GM19351 (cell line): ENCODE results near the gene MYL9.

Experiments
- ATAC-seq: cut with Tn5 transposase; IDR thresholded peaks from one replicate; pipeline ENCODE4 v1.9.1; 2021; ENCODE audit warnings: mild to moderate bottlenecking, moderate library complexity; ENCODE audit not compliant: unreplicated experiment

Gene MYL9

DNA sequence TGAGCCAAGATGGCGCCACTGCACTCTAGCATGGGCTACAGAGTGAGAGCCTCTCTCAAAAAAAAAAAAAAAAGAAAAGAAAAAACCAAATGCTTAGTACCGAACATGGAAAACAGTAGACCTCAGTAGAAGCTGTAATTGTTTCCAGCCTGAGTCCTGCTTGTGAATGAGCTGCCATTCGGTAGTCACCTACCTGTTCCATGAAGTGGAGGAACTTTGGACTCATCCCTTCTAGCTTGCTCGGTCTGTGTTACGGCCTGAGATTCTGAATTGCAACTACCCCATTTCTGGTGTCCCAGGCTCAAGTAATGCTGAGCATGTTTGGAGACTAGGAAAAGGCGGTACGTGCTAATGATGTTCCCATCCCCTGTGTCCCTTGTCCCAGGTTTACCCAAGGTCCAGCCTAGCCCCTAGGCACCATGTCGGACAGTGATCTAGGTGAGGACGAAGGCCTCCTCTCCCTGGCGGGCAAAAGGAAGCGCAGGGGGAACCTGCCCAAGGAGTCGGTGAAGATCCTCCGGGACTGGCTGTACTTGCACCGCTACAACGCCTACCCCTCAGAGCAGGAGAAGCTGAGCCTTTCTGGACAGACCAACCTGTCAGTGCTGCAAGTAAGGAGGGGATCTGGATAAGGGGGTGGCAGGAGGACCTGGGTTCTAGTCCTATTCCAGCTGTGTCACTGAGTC lies 37.2 kb downstream of the MYL9 start:
- ATAC-seq: no peak

DNA sequence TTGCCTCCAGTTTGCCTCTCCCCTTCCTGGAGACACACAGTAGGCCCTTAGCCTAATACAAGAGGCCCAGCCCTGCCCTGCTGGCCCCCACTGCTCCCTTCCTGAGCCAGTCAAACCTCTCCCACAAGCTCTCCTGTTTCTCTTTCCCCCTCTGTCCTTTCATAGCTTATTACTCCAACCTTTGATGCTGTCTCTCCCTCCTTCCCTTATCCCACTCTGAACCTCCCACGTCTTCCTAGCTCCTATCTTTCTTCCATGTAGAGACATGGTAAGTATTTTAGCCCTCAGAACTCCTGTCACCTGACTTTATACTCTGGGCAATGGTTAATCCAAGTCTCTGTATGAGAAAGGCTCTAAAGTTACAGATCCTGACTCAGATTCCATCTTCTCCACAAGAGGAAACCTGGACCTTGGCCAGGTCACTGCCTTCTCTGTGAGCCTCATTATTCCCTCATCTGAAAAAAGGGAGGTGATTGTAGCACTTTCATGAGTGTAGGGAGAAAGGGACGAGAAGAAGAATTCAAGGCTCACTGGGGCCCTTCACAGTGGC lies 38.8 kb downstream of the MYL9 start:
- no peak for ATAC-seq

DNA sequence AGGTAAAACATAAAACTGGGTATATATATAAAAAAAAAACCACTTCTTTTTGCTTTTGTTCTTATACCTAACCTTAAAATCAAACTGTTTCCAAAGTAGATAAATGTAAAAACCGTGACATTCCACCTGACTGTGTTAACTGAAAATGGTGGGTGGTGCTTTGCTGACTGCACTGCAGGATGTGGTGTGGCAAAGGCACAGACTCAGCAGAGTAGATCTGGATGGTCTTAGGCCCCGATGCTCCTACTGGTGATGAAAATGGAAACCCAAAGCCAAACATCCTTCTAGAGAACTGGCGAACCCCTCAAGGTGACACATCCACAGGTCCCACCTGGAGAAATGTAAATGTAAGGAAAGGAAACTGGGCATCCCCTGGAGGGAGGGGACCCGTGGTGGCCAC lies 41.0 kb downstream of the MYL9 start:
- ATAC-seq: no peak

DNA sequence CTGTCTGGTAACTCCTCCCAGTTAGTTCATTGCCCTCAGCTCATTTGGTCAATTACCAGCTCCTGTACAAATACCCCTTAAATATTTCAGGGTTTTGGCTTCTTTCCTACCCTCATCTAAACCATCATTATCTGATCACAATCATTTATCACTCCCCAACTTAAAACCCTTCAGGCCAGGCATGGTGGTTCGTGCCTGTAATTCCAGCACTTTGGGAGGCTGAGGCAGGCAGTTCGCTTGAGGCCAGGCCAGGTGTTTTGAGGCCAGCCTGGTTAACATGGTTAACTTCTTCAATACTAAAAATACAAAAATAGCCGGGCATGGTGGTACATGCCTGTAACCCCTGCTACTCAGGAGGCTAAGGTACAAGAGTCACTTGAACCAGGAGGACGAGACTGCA lies 41.5 kb downstream of the MYL9 start:
- ATAC-seq: no peak

DNA sequence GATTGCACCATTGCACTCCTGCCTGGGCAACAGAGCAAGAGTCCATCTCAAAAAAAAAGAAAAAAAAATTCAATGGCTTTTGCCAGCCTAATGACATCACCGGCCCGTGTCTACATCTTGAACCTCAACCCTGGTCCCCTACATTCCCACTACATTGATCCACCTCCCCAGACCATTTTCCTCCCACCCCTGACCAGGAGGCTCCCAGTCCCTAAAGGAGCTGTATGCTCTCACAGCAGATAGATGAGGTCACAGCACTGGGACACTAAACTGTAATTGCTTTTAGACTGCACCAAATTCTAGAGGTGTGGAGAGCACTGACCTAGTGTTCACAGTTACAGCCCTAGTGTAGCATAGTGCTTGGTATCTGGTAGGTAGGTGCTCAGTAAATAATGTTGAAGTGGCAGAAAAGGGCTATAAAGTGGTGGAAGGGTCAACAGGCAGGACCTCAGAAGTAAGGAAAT lies 42.7 kb downstream of the MYL9 start:
- ATAC-seq: no peak

DNA sequence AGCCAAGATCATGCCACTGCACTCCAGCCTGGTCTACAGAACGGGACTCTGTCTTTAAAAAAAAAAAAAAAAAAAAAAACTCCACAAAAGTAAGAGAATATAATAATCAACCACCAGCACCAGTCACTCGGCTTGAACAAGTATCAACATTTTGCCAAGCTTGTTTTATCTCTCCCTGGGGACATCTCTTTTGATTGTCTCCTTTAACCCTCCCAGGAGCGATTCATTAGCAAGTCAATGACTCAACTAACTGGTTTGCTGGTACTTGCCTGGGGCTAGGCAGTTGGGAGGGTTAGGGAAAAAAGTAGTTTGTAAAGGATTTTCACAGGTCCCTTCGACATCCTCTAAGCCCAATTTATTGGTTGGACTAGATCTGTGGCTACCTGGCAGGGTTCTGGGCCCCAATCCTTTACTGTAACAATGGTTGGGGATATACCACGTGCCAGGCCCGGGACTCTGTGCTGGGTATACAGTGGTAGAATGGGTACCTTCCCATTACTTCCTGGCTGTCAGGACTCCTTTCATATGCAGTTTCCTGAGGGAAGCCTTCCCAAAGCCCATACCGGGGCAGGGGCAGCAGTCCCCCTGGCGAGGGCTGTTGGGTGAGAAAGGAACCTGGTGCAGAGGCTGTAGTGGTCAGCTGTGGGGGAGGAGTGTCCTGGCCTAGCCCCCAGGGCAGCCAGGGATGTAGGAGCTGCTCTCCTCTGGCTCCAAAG lies 44.2 kb downstream of the MYL9 start:
- ATAC-seq: no peak

DNA sequence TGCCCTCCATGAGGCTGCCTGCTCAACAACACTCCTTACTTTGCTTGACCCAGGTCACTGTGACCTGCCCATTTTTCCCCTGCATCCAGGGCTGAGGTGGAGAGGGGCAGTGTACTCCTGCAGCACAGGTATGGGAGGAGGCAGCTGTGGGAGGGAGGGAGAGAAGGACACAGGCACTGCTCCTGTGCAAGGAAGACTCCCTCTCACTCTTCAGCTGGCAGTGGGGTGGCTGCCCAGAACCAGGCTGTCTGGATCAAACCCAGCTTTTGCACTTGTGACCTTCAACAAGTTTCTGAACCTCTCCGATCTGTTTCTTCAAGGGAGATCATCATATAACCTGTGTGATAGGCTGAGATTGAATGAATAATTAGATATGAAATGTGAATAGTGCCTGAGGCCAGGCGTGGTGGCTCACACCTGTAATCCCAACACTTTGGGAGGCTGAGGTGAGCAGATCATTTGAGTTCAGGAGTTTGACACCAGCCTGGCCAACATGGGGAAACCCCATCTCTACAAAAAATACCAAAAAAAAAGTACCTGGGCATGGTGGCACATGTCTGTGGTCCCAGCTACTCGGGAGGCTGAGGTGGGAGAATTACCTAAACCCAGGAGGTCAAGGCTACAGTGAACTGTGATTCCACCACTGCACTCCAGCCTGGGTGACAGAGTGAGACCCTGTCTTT lies 46.2 kb downstream of the MYL9 start:
- no peak for ATAC-seq

DNA sequence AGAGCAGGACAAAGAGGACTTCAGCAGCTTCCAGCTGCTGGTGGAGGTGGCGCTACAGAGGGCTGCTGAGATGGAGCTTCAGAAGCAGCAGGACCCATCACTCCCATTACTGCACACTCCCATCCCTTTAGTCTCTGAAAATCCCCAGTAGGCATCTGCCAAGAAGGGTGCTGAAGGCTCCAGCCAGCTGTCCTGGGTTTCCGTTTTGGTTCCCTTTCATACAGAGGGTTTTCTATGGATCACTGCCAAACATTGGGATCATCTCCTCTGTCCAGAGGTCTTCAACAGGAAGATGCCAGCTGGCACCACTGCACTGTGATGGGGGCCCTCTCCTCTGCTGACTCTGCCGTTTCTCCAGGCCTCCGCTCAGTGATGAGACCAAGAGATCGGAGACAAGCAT lies 50.0 kb downstream of the MYL9 start:
- ATAC-seq: no peak

DNA sequence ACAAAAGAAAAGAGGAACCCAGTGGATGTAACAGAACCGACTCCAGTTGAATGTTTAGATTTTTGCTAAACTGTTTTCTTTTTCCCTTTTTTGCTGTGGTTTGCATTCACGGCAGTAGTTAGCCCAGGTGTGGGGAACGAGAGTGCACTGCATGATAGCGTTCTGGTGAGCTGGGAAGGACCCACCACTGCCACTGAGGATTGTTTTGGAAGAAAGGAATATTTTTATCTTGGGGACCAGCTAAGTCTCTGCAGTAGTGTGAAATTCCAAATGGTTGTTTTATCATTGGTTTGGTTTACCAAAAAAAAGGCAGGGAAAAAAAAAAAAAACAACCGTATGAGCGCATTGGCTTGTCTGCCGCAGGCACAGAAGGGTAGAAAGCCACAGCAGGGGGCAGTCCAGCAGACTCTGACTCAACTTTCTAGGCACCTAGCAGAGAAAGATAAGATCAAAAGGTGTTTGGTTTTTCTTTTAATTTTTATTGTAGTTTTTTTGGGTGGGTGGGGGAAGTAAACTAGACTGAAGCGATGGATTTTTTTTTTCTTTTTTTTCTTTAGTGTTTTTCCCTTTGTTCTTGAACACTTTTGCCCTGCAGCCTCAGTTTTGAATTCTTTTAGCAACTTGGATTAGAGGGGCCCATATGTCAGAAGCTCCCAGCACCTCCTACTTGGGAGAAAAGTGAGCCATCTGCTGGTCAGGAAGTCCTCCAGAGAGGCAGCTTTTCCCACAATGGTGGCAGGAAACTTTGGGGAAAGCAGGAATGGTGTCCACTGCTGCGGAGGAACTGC lies 50.7 kb downstream of the MYL9 start:
- no peak for ATAC-seq

DNA sequence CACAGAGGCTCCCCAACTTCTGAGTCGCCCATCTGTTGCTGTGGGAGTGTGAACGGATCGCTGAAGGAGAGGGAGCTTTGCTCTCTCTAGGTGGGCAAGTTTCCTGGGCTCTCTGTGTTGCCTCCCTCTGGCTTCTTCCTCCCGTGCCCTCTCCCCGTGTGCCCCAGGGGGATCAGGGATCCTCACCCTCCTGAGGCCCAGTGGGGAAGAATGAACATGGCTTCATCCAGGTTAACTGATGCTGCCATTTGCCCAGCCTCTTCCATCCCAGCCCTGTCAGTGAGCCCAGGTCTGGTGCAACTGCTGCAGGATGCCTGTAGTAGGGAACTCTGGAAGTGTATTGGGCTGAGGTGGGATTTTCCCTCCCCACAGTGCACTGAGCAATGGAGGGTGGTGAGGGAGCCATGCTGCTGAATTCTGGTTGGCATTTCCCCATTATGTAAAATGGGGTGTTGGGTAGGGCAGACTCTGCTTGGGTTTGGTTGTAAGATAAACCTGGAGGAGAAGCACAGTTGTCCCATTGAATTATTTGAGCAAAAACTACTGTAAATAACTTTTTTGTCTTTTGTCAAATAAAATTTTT lies 52.1 kb downstream of the MYL9 start:
- no peak for ATAC-seq

DNA sequence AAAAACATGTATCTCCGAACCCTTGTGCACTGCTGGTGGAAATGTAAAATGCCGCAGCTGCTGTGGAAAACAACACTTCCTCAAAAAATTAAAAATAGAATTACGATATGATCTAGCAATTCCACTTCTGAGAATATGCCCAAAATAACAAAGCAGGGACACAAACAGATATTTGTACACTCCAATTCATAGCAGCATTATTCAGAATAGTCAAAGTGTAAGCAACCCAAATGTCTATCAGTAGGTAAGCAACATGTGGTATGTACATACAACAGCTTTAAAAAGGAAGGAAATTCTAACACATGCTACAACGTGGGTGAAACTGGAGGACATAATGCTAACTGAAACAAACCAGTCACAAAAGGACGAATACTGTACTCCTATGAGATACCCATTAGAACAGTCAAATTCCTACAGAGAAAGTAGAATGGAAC lies 58.6 kb downstream of the MYL9 start:
- ATAC-seq: no peak
